HG02981 (cell line): ENCODE results near the gene PPP6R3.
A peak's percentile ranks its signal among the peaks of the same experiment; 100 is the strongest.
"Not testable (repeated sequence)": the region's sequence is repeated elsewhere in the genome, so short reads cannot be mapped to it uniquely, and the experiment has no call there.

Experiments used
- ATAC-seq: cut with Tn5 transposase; IDR thresholded peaks from one replicate; pipeline ENCODE4 v1.9.1; 2021; ENCODE audit warnings: mild to moderate bottlenecking, moderate library complexity; ENCODE audit not compliant: unreplicated experiment

The PPP6R3 gene

GRCh38 chr11:68457216-68457897 lies 3.2 kb upstream of the PPP6R3 start:
- no peak for ATAC-seq

- no peak for ATAC-seq
Observed at GRCh38 chr11:68457898-68458249, 2.7 kb upstream of the PPP6R3 start.

GRCh38 chr11:68458340-68458739 lies 2.2 kb upstream of the PPP6R3 start:
- not testable (repeated sequence) for ATAC-seq

- ATAC-seq = peak; percentile 81
Observed at GRCh38 chr11:68459886-68460740, 439 bp upstream of the PPP6R3 start.

- no peak for ATAC-seq
Observed at GRCh38 chr11:68461575-68461917, 994 bp downstream of the PPP6R3 start.

GRCh38 chr11:68463714-68464113 lies 3.2 kb downstream of the PPP6R3 start:
- ATAC-seq = no peak

- ATAC-seq = no peak
Observed at GRCh38 chr11:68467201-68467834, 6.8 kb downstream of the PPP6R3 start.

- no peak for ATAC-seq
Observed at GRCh38 chr11:68468217-68468828, 7.8 kb downstream of the PPP6R3 start.

GRCh38 chr11:68469122-68469521 lies 8.6 kb downstream of the PPP6R3 start:
- no peak for ATAC-seq

- no peak for ATAC-seq
Observed at GRCh38 chr11:68469642-68470041, 9.1 kb downstream of the PPP6R3 start.

GRCh38 chr11:68470304-68470811 lies 9.8 kb downstream of the PPP6R3 start:
- ATAC-seq = no peak

GRCh38 chr11:68471360-68472340 lies 11.1 kb downstream of the PPP6R3 start:
- ATAC-seq = no peak

GRCh38 chr11:68472778-68473177 lies 12.2 kb downstream of the PPP6R3 start:
- ATAC-seq = no peak

GRCh38 chr11:68473693-68474092 lies 13.1 kb downstream of the PPP6R3 start:
- no peak for ATAC-seq

GRCh38 chr11:68475626-68476025 lies 15.1 kb downstream of the PPP6R3 start:
- ATAC-seq = not testable (repeated sequence)

- ATAC-seq = no peak
Observed at GRCh38 chr11:68479390-68479789, 18.8 kb downstream of the PPP6R3 start.

- ATAC-seq = no peak
Observed at GRCh38 chr11:68480193-68480592, 19.6 kb downstream of the PPP6R3 start.

GRCh38 chr11:68480852-68481510 lies 20.4 kb downstream of the PPP6R3 start:
- ATAC-seq = no peak

- no peak for ATAC-seq
Observed at GRCh38 chr11:68481579-68482240, 21.2 kb downstream of the PPP6R3 start.
